ENCODE data around the gene NXPE3.
"Not testable (repeated sequence)": the region's sequence is repeated elsewhere in the genome, so short reads cannot be mapped to it uniquely, and the experiment has no call there.

NXPE3 gene

DNA sequence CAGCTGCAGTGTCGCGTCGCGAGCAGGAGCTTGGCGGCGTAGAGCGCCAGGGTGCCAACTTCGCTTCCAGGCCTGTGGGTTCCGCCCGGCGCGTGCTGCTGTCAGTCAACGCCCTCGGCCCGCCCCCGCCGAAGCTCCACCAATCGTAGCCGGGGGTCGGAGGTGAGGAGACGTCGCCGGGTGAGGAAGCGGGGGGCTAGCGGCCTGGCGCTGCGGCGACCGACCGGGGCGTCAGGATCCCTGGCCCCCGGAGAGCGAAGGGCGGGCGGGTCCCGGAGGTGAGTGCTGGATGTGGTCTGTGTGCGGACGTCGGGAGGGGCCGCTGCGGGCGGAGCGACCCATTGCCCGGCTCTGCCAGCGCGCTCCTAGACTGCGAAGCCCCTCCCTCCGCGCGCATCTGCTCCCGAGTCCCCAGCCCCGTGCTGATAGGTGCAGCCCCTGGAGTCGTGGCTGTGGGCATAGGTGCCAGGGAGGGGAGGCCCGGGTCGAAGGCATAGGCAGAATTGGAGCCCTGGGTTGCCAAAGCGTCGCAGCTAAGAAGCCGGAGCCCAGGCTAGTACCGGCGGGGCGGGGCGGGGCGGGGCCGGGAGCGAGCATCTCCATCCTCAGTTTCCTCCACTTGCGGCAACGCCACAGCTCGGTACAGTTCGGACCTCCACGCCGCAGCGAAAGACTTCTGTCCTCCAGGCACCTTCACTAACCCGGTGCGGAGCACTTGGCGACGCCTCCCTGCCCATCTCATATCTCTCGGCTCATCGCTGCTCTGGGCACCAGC lies at the start of gene NXPE3:
NXPE3 (plus strand) TSS at position 165 of the 775 bp plus-strand sequence. CDS start 6,386 bp downstream, outside the sequence.
- Mint-ChIP-seq H3K4me3 (peak within 1 kb of the TSS; percentile 93), H3K27ac (peak within 1 kb of the TSS; percentile 94), H3K4me1 (ENCODE audit: low read depth) (peaks cover 46% of the 10 kb centered on the region), H3K36me3 (ENCODE audit: low read depth) (peaks cover 15% of the 10 kb centered on the region), H3K27me3 (no peaks in the 10 kb centered on the region), H3K9me3 (no peaks in the 10 kb centered on the region)

- Mint-ChIP-seq H3K9me3 (no peaks in the 10 kb centered on the region), H3K4me1 (ENCODE audit: low read depth) (peaks cover 20% of the 10 kb centered on the region), H3K27me3 (no peaks in the 10 kb centered on the region), H3K36me3 (ENCODE audit: low read depth) (peaks cover 64% of the 10 kb centered on the region), H3K27ac (no peak overlapping the region), H3K4me3 (no peak overlapping the region)
Observed at GRCh38 chr3:101729586-101729985, 49.4 kb upstream of the NXPE3 start.

GRCh38 chr3:101730839-101731238 lies 48.2 kb upstream of the NXPE3 start:
- no peaks in the 10 kb centered on the region for H3K9me3 Mint-ChIP-seq
- H3K27me3 Mint-ChIP-seq: no peaks in the 10 kb centered on the region
- H3K4me1 Mint-ChIP-seq (ENCODE audit: low read depth): peaks cover 13% of the 10 kb centered on the region
- H3K27ac Mint-ChIP-seq: no peak overlapping the region
- H3K4me3 Mint-ChIP-seq: no peak overlapping the region
- peaks cover 74% of the 10 kb centered on the region for H3K36me3 Mint-ChIP-seq (ENCODE audit: low read depth)

DNA sequence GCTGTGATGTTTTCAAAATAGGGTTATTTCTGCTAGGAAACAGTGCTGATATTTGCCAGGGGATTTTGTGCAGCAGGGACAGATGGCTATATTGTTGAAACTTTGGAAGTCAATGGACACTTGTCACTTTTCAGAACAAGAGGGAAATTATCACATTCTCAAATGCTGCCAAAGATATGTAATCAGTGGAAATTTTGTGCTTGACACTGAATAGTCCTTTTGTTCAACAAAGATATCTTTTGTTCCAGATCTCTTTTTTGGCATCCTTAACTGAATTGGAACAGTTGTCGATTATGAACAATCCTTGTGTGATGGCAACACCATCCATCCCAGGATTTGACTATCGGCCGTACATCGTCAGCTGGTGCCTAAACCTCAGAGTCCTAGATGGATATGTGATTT lies 46.8 kb upstream of the NXPE3 start:
- H3K4me3 Mint-ChIP-seq: no peak overlapping the region
- no peak overlapping the region for H3K27ac Mint-ChIP-seq
- H3K4me1 Mint-ChIP-seq (ENCODE audit: low read depth): peaks cover under 1% of the 10 kb centered on the region
- no peaks in the 10 kb centered on the region for H3K9me3 Mint-ChIP-seq
- peaks cover 78% of the 10 kb centered on the region for H3K36me3 Mint-ChIP-seq (ENCODE audit: low read depth)
- H3K27me3 Mint-ChIP-seq: no peaks in the 10 kb centered on the region

- H3K27ac Mint-ChIP-seq: no peak overlapping the region
- no peak overlapping the region for H3K4me3 Mint-ChIP-seq
- H3K9me3 Mint-ChIP-seq: no peaks in the 10 kb centered on the region
- H3K27me3 Mint-ChIP-seq: no peaks in the 10 kb centered on the region
- H3K36me3 Mint-ChIP-seq (ENCODE audit: low read depth): peaks cover 73% of the 10 kb centered on the region
- no peaks in the 10 kb centered on the region for H3K4me1 Mint-ChIP-seq (ENCODE audit: low read depth)
Observed at GRCh38 chr3:101735833-101736232, 43.2 kb upstream of the NXPE3 start.

GRCh38 chr3:101741914-101742313 lies 37.1 kb upstream of the NXPE3 start:
- H3K27me3 Mint-ChIP-seq; H3K9me3 Mint-ChIP-seq; H3K4me3 Mint-ChIP-seq; H3K27ac Mint-ChIP-seq; H3K4me1 Mint-ChIP-seq (ENCODE audit: low read depth): not testable (repeated sequence)
- H3K36me3 Mint-ChIP-seq (ENCODE audit: low read depth): peaks cover 41% of the 10 kb centered on the region

DNA sequence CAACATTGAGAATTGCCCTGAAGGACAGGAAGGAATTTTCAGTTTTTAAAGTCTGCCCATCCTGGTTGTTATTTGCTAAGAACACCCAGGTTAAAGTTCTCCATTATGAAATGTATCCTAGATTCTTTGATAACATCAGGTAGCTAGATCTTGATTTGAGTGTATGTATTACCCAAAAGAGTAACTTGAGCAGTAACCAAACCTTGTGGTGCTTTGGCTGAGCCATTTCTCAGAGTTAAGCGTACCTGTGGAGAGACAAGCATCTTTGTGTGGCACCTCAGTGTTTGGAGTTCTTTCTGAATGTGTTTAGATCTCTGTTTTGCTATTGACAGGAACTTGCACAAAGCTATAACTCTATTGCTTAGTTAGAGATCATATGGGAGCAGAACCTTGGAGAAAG lies 34.2 kb upstream of the NXPE3 start:
- Mint-ChIP-seq H3K4me3 (no peak overlapping the region), H3K4me1 (ENCODE audit: low read depth) (peaks cover 3% of the 10 kb centered on the region), H3K36me3 (ENCODE audit: low read depth) (peaks cover 28% of the 10 kb centered on the region), H3K27me3 (no peaks in the 10 kb centered on the region), H3K27ac (no peak overlapping the region), H3K9me3 (no peaks in the 10 kb centered on the region)

GRCh38 chr3:101745934-101746333 lies 33.1 kb upstream of the NXPE3 start:
- H3K27me3 Mint-ChIP-seq; H3K27ac Mint-ChIP-seq; H3K4me1 Mint-ChIP-seq (ENCODE audit: low read depth); H3K4me3 Mint-ChIP-seq; H3K9me3 Mint-ChIP-seq: not testable (repeated sequence)
- H3K36me3 Mint-ChIP-seq (ENCODE audit: low read depth): peaks cover 32% of the 10 kb centered on the region

DNA sequence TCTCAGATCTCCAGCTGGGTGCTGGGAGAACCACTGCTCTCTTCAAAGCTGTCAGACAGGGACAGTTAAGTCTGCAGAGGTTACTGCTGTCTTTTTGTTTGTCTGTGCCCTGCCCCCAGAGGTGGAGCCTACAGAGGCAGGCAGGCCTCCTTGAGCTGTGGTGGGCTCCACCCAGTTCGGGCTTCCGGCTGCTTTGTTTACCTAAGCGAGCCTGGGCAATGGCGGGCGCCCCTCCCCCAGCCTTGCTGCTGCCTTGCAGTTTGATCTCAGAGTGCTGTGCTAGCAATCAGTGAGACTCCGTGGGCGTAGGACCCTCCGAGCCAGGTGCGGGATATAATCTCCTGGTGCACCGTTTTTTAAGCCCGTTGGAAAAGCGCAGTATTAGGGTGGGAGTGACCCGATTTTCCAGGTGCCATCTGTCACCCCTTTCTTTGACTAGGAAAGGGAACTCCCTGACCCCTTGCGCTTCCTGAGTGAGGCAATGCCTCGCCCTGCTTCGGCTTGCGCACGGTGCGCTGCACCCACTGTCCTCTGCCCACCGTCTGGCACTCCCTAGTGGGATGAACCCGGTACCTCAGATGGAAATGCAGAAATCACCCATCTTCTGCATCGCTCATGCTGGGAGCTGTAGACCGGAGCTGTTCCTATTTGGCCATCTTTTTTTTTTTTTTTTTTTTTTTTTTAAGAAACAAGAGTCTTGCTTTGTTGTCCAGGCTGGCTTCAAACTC lies 25.5 kb upstream of the NXPE3 start:
- H3K27me3 Mint-ChIP-seq; H3K4me3 Mint-ChIP-seq; H3K9me3 Mint-ChIP-seq; H3K27ac Mint-ChIP-seq; H3K4me1 Mint-ChIP-seq (ENCODE audit: low read depth): not testable (repeated sequence)
- H3K36me3 Mint-ChIP-seq (ENCODE audit: low read depth): peaks cover 59% of the 10 kb centered on the region

DNA sequence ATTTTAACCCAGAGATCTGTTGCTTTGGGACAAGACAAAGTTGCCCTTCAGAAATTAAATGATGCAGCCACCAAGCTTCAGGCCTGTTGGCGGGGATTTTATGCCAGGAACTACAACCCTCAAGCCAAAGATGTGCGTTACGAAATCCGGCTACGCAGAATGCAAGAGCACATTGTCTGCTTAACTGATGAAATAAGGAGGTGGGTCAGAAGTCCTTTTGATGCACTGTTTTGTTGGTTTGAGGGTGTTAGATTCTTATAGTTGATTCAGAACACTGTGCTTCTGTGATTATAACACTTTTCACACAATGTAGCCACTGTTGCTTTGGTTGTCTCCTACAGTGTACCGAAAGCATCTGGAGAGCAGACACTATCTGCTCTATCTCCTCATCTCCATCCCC lies 20.8 kb upstream of the NXPE3 start:
- Mint-ChIP-seq H3K4me1 (ENCODE audit: low read depth) (no peaks in the 10 kb centered on the region), H3K27me3 (no peaks in the 10 kb centered on the region), H3K36me3 (ENCODE audit: low read depth) (peaks cover 66% of the 10 kb centered on the region), H3K9me3 (no peaks in the 10 kb centered on the region), H3K4me3 (no peak overlapping the region), H3K27ac (no peak overlapping the region)

- no peaks in the 10 kb centered on the region for H3K4me1 Mint-ChIP-seq (ENCODE audit: low read depth)
Observed at GRCh38 chr3:101762041-101762646, 16.9 kb upstream of the NXPE3 start.

GRCh38 chr3:101777745-101778281 lies 1.2 kb upstream of the NXPE3 start:
- H3K27me3 Mint-ChIP-seq; H3K36me3 Mint-ChIP-seq (ENCODE audit: low read depth); H3K9me3 Mint-ChIP-seq: not testable (repeated sequence)
- Mint-ChIP-seq H3K27ac (peak overlapping the region; percentile 94), H3K4me3 (peak overlapping the region; percentile 15), H3K4me1 (ENCODE audit: low read depth) (peaks cover 42% of the 10 kb centered on the region)

More at GRCh38 chr3:101762041-101762646, 16.9 kb upstream of the NXPE3 start:
- no peaks in the 10 kb centered on the region for H3K9me3 Mint-ChIP-seq
- H3K27ac Mint-ChIP-seq: no peak overlapping the region
- H3K27me3 Mint-ChIP-seq: no peaks in the 10 kb centered on the region
- H3K4me3 Mint-ChIP-seq: no peak overlapping the region
- peaks cover 54% of the 10 kb centered on the region for H3K36me3 Mint-ChIP-seq (ENCODE audit: low read depth)

DNA sequence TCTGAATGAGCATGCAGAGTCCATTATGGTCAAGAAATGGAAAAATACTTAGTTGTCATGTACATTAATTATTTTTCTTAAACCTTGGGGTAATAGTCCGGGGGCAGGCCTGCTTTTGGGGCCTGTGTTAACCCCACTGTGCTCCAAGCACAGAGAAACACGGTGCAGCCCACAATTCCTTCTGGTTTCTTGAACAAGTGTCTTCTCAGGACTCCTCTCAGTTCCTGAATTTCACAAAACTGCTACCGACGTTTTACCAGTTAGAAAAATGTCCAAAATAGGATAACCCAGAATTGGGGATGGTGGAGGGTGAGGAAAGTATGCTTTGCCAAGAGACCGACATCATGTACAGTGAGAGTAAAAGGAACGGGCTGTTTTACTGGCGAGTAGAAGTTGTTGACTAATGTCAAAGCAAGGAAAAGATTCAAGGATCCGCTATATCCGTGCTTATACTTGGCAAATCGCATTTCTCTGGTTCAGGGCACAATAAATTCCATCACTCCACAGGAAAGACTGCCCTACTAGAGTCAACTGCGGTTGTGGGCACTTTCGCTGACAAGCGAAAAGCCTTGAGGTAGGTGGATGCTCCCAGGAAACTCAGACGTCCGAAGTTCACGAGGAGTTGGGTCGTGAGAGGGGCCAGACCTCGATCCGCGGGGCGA lies 495 bp upstream of the NXPE3 start:
- H3K9me3 Mint-ChIP-seq: no peaks in the 10 kb centered on the region
- H3K36me3 Mint-ChIP-seq (ENCODE audit: low read depth): peaks cover 8% of the 10 kb centered on the region
- H3K4me1 Mint-ChIP-seq (ENCODE audit: low read depth): peaks cover 42% of the 10 kb centered on the region
- H3K4me3 Mint-ChIP-seq: peak overlapping the region; percentile 93
- no peaks in the 10 kb centered on the region for H3K27me3 Mint-ChIP-seq
- peak overlapping the region; percentile 94 for H3K27ac Mint-ChIP-seq

GRCh38 chr3:101779822-101780381 lies 891 bp downstream of the NXPE3 start:
- Mint-ChIP-seq H3K27ac (peak overlapping the region; percentile 94), H3K4me3 (peak overlapping the region; percentile 93), H3K36me3 (ENCODE audit: low read depth) (peaks cover 22% of the 10 kb centered on the region), H3K4me1 (ENCODE audit: low read depth) (peaks cover 52% of the 10 kb centered on the region), H3K9me3 (no peaks in the 10 kb centered on the region), H3K27me3 (no peaks in the 10 kb centered on the region)

All from stimulated activated naive CD8-positive, alpha-beta T cell treated with anti-CD3 and anti-CD28 coated beads, Interleukin-15, Interleukin-2, amounts not matched to agents 100 ng/mL and 50 ng/mL, for 24 hours (primary cell).